Measurements from ENCODE around the gene NDUFAF2. TPM values are rescaled to one million over a fixed set of nuclear protein-coding genes. Genes with fewer than 3 reads are reported as not detected.

The NDUFAF2 gene
- total RNA-seq, 1 experiment from 2014 or later: 60.8 TPM

DNA sequence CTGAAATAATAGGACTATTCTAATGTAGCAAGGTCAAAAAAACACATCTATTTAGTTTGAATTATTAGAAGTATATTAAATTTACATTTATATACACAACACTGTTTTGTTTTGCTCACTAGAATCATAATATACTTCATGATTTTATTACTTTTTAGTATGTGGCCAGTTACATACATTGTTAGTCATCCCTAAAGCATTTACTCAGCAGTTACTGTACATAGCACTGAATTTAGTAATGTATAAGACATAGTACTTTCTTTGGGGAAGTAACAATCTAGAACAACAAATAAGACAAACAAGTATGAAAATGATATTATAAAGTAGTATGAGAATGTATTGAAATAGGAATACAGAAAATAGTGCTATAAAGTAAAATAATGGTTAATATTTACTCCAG is 28.4 kb upstream of the NDUFAF2 start:
- no peaks in the 10 kb centered on the region for H3K4me1 ChIP-seq
- intact Hi-C loops (cut with micrococcal nuclease; ENCODE audit: unreplicated experiment): no loop called here
- peaks cover 1% of the 10 kb centered on the region; the same call in 1 of the 2 replicates for H3K36me3 ChIP-seq (ENCODE audit: control insufficient read depth, insufficient read depth, low read length)
- Mint-ChIP-seq H3K27me3 (ENCODE audit: insufficient read depth, unreplicated experiment) (no peaks in the 10 kb centered on the region), H3K4me3 (ENCODE audit: unreplicated experiment) (no peak overlapping the region), H3K27ac (ENCODE audit: unreplicated experiment) (no peak overlapping the region), H3K9me3 (ENCODE audit: unreplicated experiment) (peaks cover 10% of the 10 kb centered on the region), H3K4me1 (ENCODE audit: low read depth, unreplicated experiment) (no peaks in the 10 kb centered on the region), H3K36me3 (ENCODE audit: insufficient read depth, unreplicated experiment) (peaks cover 12% of the 10 kb centered on the region)
- POLR2A ChIA-PET: no interaction called here
- no peak overlapping the region for H3K4me3 ChIP-seq (ENCODE audit: low read depth, low read length)
- CTCF ChIA-PET: no interaction called here
- H3K9me3 ChIP-seq: no peaks in the 10 kb centered on the region
- TF ChIP-seq, protein P1, sequence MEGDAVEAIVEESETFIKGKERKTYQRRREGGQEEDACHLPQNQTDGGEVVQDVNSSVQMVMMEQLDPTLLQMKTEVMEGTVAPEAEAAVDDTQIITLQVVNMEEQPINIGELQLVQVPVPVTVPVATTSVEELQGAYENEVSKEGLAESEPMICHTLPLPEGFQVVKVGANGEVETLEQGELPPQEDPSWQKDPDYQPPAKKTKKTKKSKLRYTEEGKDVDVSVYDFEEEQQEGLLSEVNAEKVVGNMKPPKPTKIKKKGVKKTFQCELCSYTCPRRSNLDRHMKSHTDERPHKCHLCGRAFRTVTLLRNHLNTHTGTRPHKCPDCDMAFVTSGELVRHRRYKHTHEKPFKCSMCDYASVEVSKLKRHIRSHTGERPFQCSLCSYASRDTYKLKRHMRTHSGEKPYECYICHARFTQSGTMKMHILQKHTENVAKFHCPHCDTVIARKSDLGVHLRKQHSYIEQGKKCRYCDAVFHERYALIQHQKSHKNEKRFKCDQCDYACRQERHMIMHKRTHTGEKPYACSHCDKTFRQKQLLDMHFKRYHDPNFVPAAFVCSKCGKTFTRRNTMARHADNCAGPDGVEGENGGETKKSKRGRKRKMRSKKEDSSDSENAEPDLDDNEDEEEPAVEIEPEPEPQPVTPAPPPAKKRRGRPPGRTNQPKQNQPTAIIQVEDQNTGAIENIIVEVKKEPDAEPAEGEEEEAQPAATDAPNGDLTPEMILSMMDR (IDR thresholded peaks at IDR 0.05; ENCODE audit: insufficient read depth in 1 of 2, low read depth in 1 of 2, low read length in 1 of 2, severe bottlenecking in 1 of 2, unreplicated experiment in 1 of 2): no peak
- DNase-seq: no peak
- no peaks in the 10 kb centered on the region for H3K27me3 ChIP-seq (replicated peaks; ENCODE audit: control insufficient read depth, insufficient read depth, low read length)
- no TSS peak for BruUV-seq (replicated peaks)

DNA sequence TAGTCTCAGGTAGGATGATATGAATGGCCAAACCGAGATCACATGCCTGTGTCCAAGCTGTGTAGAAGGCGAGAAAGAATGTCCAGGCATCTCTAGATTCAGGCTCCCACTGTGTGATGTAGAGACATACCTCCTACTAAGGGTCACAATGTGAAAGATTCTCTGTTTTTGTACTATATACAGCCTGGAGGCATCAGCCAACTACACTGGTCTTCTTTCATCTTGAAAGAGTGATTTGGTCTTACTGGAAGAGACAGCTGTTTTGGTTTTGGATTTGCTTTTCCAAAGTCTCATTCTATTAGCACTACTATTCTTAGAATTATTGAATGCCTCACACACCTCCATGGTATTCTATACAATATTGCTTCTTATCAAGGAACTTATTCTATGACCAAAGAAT is 26.5 kb upstream of the NDUFAF2 start:
- ChIA-PET POLR2A (no interaction called here), CTCF (no interaction called here)
- peaks cover 5% of the 10 kb centered on the region for H3K9me3 Mint-ChIP-seq (ENCODE audit: unreplicated experiment)

DNA sequence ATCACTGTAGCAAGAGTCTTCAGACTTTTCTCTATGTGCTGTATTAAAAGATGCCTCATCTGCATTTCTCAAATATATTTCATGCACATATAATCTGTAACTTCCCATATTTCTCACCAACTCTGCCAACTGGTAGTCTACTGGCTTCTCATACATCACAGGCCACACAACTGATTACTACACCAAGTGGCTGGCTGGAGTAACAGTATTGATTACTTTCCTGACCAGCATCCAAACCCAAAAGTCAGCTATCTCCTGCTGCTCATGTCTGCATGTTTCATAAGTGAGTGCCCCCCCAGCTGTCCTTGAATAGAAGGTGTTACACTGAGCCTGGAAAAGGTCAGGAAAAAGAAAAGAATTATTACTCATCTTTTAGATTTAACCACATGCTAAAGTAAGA is 17.6 kb upstream of the NDUFAF2 start:
- no peak overlapping the region for H3K4me3 Mint-ChIP-seq (ENCODE audit: unreplicated experiment)
- intact Hi-C loops (cut with micrococcal nuclease; ENCODE audit: unreplicated experiment): no loop called here
- Histone ChIP-seq H3K27me3 (replicated peaks; ENCODE audit: control insufficient read depth, insufficient read depth, low read length) (no peaks in the 10 kb centered on the region), H3K4me3 (ENCODE audit: low read depth, low read length) (no peak overlapping the region), H3K9me3 (no peaks in the 10 kb centered on the region), H3K4me1 (no peaks in the 10 kb centered on the region), H3K36me3 (ENCODE audit: control insufficient read depth, insufficient read depth, low read length) (no peaks in the 10 kb centered on the region; the same call in 1 of the 2 replicates)
- H3K9me3 Mint-ChIP-seq (ENCODE audit: unreplicated experiment): no peaks in the 10 kb centered on the region
- no TSS peak for BruUV-seq (replicated peaks)
- DNase-seq: no peak
- no peaks in the 10 kb centered on the region for H3K27me3 Mint-ChIP-seq (ENCODE audit: insufficient read depth, unreplicated experiment)
- TF ChIP-seq, protein P1 (IDR thresholded peaks at IDR 0.05; ENCODE audit: insufficient read depth in 1 of 2, low read depth in 1 of 2, low read length in 1 of 2, severe bottlenecking in 1 of 2, unreplicated experiment in 1 of 2): no peak
- H3K27ac Mint-ChIP-seq (ENCODE audit: unreplicated experiment): no peak overlapping the region
- H3K36me3 Mint-ChIP-seq (ENCODE audit: insufficient read depth, unreplicated experiment): peaks cover 12% of the 10 kb centered on the region
- ChIA-PET CTCF (no interaction called here), POLR2A (no interaction called here)
- H3K4me1 Mint-ChIP-seq (ENCODE audit: low read depth, unreplicated experiment): no peaks in the 10 kb centered on the region

More for the DNA sequence above, 26.5 kb upstream of the NDUFAF2 start:
- Histone ChIP-seq H3K27me3 (replicated peaks; ENCODE audit: control insufficient read depth, insufficient read depth, low read length) (no peaks in the 10 kb centered on the region), H3K4me3 (ENCODE audit: low read depth, low read length) (no peak overlapping the region), H3K9me3 (no peaks in the 10 kb centered on the region), H3K4me1 (no peaks in the 10 kb centered on the region), H3K36me3 (ENCODE audit: control insufficient read depth, insufficient read depth, low read length) (peaks cover 1% of the 10 kb centered on the region; the same call in 1 of the 2 replicates)
- no TSS peak for BruUV-seq (replicated peaks)
- no peak for DNase-seq
- no peak overlapping the region for H3K4me3 Mint-ChIP-seq (ENCODE audit: unreplicated experiment)
- TF ChIP-seq, protein P1 (IDR thresholded peaks at IDR 0.05; ENCODE audit: insufficient read depth in 1 of 2, low read depth in 1 of 2, low read length in 1 of 2, severe bottlenecking in 1 of 2, unreplicated experiment in 1 of 2): no peak
- H3K36me3 Mint-ChIP-seq (ENCODE audit: insufficient read depth, unreplicated experiment): peaks cover 11% of the 10 kb centered on the region
- intact Hi-C loops (cut with micrococcal nuclease; ENCODE audit: unreplicated experiment): no loop called here
- no peak overlapping the region for H3K27ac Mint-ChIP-seq (ENCODE audit: unreplicated experiment)
- H3K4me1 Mint-ChIP-seq (ENCODE audit: low read depth, unreplicated experiment): no peaks in the 10 kb centered on the region
- no peaks in the 10 kb centered on the region for H3K27me3 Mint-ChIP-seq (ENCODE audit: insufficient read depth, unreplicated experiment)

All from Caco-2 (cell line).